Pancreas (tissue), 10 donors: Measurements from ENCODE around the gene SNX5. TPM values are rescaled to one million over a fixed set of nuclear protein-coding genes. Genes with fewer than 3 reads are reported as not detected.
"Not testable (repeated sequence)": the region's sequence is repeated elsewhere in the genome, so short reads cannot be mapped to it uniquely, and the experiment has no call there.

Experiments used
- ATAC-seq, 4 donors: fragments of 200-7000 bp; cut with Tn5 transposase; one replicate each; pipeline versions ENCODE4 v1.8.0 to v1.9.1; 2020; ENCODE audit warnings: mild to moderate bottlenecking in 4 of 4, moderate library complexity in 4 of 4
- DNase-seq, 6 donors: peaks; one replicate each; pipeline ENCODE4 v3.0.0-alpha.2; 2020
- FAIRE-seq: peaks from 2 replicates; lab custom pipeline; 2012; peaks lifted over from hg19 to GRCh38; lab: Jason Lieb, UNC
- H3K27ac ChIP-seq, 4 donors: fragments of 200-600 bp; sonication (generic); 1 replicate in 3 of 4; 2 replicates in 1 of 4; pipeline versions ENCODE4 v1.5.0 to v1.8.0; 2020
- H3K27me3 ChIP-seq, 4 donors: fragments of 200-600 bp; one replicate each; pipeline ENCODE4 v1.8.0; 2021
- H3K36me3 ChIP-seq, 3 donors: fragments of 200-600 bp; sonication (generic) in 1 of 3; one replicate each; pipeline versions ENCODE4 v1.5.0 to v1.8.0; 2020 to 2021
- H3K4me1 ChIP-seq, 3 donors: fragments of 200-600 bp; one replicate each; pipeline ENCODE4 v1.8.0; 2021
- H3K4me3 ChIP-seq, 4 donors: fragments of 200-600 bp; sonication (generic) in 2 of 4; one replicate each; pipeline versions ENCODE4 v1.5.0 to v1.8.0; 2020 to 2021
- H3K9me3 ChIP-seq, 4 donors: fragments of 200-600 bp; one replicate each; pipeline ENCODE4 v1.8.0; 2021
- WGBS, 2 donors: extraction: QIAGEN DNeasy Blood & Tissue Kit; methylation state at CpG; one replicate each; pipeline ENCODE4 v1.1.7; 2013; 5-methylcytosine and 5-hydroxymethylcytosine counted together
- intact Hi-C, 3 donors: fragments of 100-400 bp; cut with DNase I; formaldehyde crosslinking; loops; one replicate each; pipeline versions ENCODE4 v1.11.1 to v1.14.2; 2022
- polyA plus RNA-seq, 2 donors: library from polyadenylated mRNA; stranded (reverse); fragments of 200-250 nt; gene quantifications; one replicate each; pipeline ENCODE4 v1.2.3, GENCODE V29; 2013
- total RNA-seq, 6 donors: library from RNA; stranded (reverse); fragmentation: NEBNext Ultra II Directional in 4 of 6; extraction: Animal tissue kit (Norgen Biotek cat#: 25700) in 4 of 6; gene quantifications; one replicate each; pipeline versions ENCODE4 v1.2.1 to v1.2.4, GENCODE V29; 2021 to 2023
- TF ChIP-seq, protein P1 (sequence below), 4 donors: fragments of 200-600 bp; sonication (generic) in 3 of 4; IDR thresholded peaks; one replicate each; pipeline versions ENCODE4 v1.5.0 to v1.8.0; 2021; ENCODE audit warnings: antibody characterized with exemption in 4 of 4
- donor health status: healthy with polysubstance abuse.
- donor health status: DM: no; HTN: no; CAD: no; lungs with moderate emphysema.
- donor health status: DM: no; HTN: no; CAD: no.
- donor health status: control.
- donor health status: control.
- donor health status: Bipolar disorder and iron deficiency.
- donor health status: DM: yes; HTN: yes; CAD: no.
- donor health status: DM: no; HTN: no; CAD: no.
- donor health status: DM: no; HTN: no; CAD: no.
- donor health status: DM: yes; HTN: yes; CAD: no.

Gene SNX5
- total and polyA plus RNA-seq, 8 donors: 20.5 to 38.4 (median 31.1) TPM

DNA sequence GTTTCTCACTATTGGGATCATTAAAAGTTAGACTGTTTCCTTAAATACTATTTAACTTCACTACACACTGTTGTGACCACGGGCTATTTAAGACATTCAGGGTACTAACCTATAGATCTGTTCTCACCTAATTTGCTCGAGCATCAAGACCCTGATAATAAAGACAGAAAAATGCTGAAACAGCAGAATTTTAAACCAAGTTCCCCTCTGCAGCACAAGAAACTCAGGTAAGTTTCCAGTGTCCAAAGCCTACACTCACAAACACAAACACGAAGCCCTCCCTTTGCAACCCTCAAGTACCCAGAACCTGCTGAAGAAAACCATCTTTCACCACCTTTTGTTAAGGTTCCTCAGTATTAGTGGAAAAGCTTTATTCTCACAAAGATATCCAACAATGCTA is 4.0 kb downstream of the SNX5 start:
- ATAC-seq (no peak), DNase-seq (no peak), FAIRE-seq (no peak)
- no peaks in the 10 kb centered on the region for H3K36me3 ChIP-seq
- intact Hi-C loops: no loop called here
- H3K4me3 ChIP-seq: no peak overlapping the region
- TF ChIP-seq, protein P1, sequence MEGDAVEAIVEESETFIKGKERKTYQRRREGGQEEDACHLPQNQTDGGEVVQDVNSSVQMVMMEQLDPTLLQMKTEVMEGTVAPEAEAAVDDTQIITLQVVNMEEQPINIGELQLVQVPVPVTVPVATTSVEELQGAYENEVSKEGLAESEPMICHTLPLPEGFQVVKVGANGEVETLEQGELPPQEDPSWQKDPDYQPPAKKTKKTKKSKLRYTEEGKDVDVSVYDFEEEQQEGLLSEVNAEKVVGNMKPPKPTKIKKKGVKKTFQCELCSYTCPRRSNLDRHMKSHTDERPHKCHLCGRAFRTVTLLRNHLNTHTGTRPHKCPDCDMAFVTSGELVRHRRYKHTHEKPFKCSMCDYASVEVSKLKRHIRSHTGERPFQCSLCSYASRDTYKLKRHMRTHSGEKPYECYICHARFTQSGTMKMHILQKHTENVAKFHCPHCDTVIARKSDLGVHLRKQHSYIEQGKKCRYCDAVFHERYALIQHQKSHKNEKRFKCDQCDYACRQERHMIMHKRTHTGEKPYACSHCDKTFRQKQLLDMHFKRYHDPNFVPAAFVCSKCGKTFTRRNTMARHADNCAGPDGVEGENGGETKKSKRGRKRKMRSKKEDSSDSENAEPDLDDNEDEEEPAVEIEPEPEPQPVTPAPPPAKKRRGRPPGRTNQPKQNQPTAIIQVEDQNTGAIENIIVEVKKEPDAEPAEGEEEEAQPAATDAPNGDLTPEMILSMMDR (IDR thresholded peaks at IDR 0.05): no peak
- H3K27ac ChIP-seq: peak overlapping the region in 1 of 4 donors; percentile 98
- H3K4me1 ChIP-seq: peaks cover 1 to 33% (median 25%) of the 10 kb centered on the region in 3 donors
- 86% methylated on average over 3 of the region's 3 CpGs for WGBS, 2 donors
- H3K9me3 ChIP-seq: no peaks in the 10 kb centered on the region
- no peaks in the 10 kb centered on the region for H3K27me3 ChIP-seq

DNA sequence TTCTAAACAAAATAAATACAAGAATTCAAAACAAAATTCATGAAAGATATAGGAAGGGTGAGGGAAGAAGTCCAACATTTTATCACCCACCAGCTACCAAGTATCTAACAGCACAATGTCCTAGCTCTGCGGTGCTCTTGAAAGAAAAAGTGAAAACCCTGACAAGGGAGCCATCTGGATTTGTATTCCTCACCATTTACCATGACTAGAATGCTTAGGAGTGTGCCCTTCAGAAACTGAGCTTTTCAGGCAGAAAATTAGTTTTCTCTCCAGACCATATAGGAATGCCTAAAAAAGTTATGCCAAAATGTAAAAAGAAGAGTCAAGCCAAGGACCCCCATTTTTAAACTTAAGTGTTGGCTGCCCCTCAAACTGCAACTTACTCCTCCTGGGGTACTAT is 4.5 kb downstream of the SNX5 start:
- peaks cover 7 to 38% (median 30%) of the 10 kb centered on the region in 3 donors for H3K4me1 ChIP-seq
- ATAC-seq (no peak), DNase-seq (no peak), FAIRE-seq (no peak)
- 88 to 100% methylated on average over 1 of the region's 1 CpG for WGBS, 2 donors
- H3K4me3 ChIP-seq: no peak overlapping the region
- no peak overlapping the region for H3K27ac ChIP-seq
- intact Hi-C loops: no loop called here
- TF ChIP-seq, protein P1 (IDR thresholded peaks at IDR 0.05): no peak
- no peaks in the 10 kb centered on the region for H3K27me3 ChIP-seq
- no peaks in the 10 kb centered on the region for H3K9me3 ChIP-seq
- no peaks in the 10 kb centered on the region for H3K36me3 ChIP-seq

DNA sequence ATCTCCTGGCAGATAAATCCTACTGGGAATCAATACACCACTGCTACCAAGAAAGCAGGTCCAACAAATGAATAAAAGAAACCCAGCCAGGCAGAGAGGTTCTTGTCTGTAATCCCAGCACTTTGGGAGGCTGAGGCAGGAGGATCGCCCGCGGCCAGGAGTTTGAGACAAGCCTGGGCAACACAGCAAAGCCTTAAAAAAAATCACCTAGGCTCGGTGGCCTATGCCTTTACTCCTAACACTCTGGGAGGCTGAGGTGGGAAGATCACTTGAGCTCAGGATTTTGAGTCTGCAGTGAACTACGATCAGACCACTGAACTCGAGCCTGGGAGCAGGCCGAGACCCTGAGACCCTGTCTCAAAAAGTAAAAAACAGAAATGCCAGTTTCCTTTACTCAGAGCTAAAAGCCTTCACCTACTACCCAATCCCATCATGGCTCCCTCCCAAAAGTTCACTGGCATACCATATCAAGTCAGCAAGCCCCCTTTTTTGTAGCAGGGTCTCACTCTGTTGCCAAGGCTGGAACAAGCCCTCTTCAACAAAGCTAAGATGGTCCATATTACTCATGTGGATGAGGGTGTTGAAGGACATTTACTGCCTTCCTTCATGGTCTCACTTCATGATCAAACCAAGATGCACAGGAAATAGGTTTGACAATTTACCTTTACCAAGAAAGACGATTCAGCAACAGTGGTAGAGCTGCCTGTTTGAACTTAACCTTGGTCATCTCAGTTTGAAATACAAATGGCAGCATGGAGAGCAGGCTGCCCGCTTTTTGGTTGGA is 5.3 kb downstream of the SNX5 start:
- no peak overlapping the region for H3K4me3 ChIP-seq
- DNase-seq: no peak
- ATAC-seq: no peak
- TF ChIP-seq, protein P1 (IDR thresholded peaks at IDR 0.05): no peak
- H3K9me3 ChIP-seq: no peaks in the 10 kb centered on the region
- intact Hi-C loops: no loop called here
- no peak overlapping the region for H3K27ac ChIP-seq
- no peaks in the 10 kb centered on the region for H3K27me3 ChIP-seq
- H3K36me3 ChIP-seq: no peaks in the 10 kb centered on the region
- no peak for FAIRE-seq
- 89 to 91% methylated on average over 9 of the region's 9 CpGs for WGBS, 2 donors
- H3K4me1 ChIP-seq: peaks cover 14 to 46% (median 38%) of the 10 kb centered on the region in 3 donors

DNA sequence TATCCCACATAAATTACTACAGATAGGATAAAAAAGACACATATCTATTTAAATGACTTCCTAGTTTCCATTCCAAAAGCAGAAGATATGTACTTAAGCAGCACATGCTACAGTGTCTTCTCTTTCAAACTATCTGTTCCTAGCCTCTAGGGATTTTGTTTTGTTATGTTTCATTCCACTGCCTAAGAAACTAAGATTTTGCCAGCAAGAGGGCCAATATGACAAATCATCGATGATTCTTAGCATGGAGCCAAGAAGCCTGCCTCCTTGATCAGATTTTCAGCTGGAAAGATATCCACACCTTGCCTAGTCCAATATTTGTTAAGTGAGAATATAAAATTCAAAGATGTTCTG is 7.0 kb downstream of the SNX5 start:
- Histone ChIP-seq H3K4me1 (peaks cover 24 to 51% (median 42%) of the 10 kb centered on the region in 3 donors), H3K27me3 (no peaks in the 10 kb centered on the region), H3K4me3 (no peak overlapping the region), H3K36me3 (no peaks in the 10 kb centered on the region), H3K9me3 (no peaks in the 10 kb centered on the region), H3K27ac (peak overlapping the region in 1 of 4 donors; percentile 1)
- FAIRE-seq (no peak), DNase-seq (no peak), ATAC-seq (no peak)
- intact Hi-C loops: no loop called here
- TF ChIP-seq, protein P1 (IDR thresholded peaks at IDR 0.05): no peak
- WGBS, 2 donors: 29 to 33% methylated on average over 1 of the region's 1 CpG

DNA sequence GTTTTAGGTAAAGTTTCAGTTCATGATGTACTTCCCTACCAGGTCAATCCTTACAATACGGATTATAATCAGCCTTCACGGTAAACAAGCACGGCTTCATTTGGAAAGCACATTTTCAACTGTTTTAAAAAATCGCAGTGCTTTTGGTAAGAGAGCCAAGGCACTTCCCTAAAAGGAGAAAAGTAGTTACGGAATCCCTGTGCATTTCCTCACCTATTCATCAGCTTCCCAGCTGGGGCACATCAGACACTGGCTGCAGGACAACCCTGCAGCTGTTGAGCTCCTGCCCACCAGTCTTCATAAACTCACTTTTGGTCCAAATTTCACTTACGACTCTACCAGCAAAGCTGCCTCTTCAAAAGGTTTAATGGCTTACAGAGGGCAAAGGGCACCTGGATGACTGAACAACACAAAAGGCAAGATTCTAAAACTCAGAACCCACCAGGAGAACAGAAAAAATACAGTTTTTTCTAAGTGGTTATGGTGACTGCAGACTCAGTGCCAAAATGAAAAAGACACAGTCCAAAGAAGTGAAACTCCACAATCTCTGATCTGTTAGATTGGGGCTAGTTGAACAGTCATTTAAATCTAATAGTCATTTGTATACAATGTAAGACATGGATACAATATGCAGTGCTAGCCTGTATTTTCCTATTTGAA is 7.5 kb downstream of the SNX5 start:
- no peak for FAIRE-seq
- no peak for ATAC-seq

DNA sequence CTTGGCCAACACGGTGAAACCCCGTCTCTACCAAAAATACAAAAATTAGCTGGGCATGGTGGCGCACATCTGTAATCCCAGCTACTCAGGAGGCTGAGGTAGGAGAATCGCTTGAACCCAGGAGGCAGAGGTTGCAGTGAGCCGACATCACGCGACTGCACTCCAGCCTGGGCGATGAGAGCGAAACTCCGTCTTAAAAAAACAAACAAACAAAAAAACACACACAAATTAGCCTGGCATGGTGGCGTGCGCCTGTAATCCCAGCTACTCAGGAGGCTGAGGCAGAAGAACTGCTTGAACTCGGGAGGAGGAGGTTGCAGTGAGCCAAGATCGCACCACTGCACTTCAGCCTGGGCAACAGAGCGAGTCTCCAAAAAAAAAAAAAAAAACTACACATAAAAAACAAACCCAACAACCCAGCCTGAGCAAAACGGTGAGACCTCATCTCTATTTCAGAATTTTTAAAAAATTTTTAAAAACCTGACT is 8.2 kb downstream of the SNX5 start:
- H3K9me3 ChIP-seq, H3K36me3 ChIP-seq, ATAC-seq, H3K4me3 ChIP-seq, FAIRE-seq, DNase-seq, H3K27me3 ChIP-seq, intact Hi-C loops: not testable (repeated sequence)
- peaks cover 24 to 42% (median 39%) of the 10 kb centered on the region in 3 donors for H3K4me1 ChIP-seq
- 95 to 97% methylated on average over 16 of the region's 16 CpGs for WGBS, 2 donors
- H3K27ac ChIP-seq: peak overlapping the region in 1 of 4 donors; percentile 12

More for the DNA sequence above, 7.5 kb downstream of the SNX5 start:
- Histone ChIP-seq H3K4me3 (no peak overlapping the region), H3K9me3 (no peaks in the 10 kb centered on the region), H3K27me3 (no peaks in the 10 kb centered on the region), H3K36me3 (no peaks in the 10 kb centered on the region), H3K4me1 (peaks cover 24 to 46% (median 39%) of the 10 kb centered on the region in 3 donors), H3K27ac (peak overlapping the region in 2 of 4 donors; percentile 1 to 12)
- WGBS, 2 donors: 40 to 55% methylated on average over 6 of the region's 6 CpGs
- no peak for DNase-seq
- intact Hi-C loops: no loop called here
- TF ChIP-seq, protein P1 (IDR thresholded peaks at IDR 0.05): no peak
